ENCODE measurements around the gene CSTB.
A peak's percentile ranks its signal among the peaks of the same experiment; 100 is the strongest.

The CSTB gene

GRCh38 chr21:43797925-43798715 lies 22.0 kb upstream of the CSTB start:
- Histone ChIP-seq H3K4me3 (ENCODE audit: low read depth, low read length) (no peak overlapping the region), H3K36me3 (ENCODE audit: control insufficient read depth, insufficient read depth, low read length) (peaks cover 94% of the 10 kb centered on the region), H3K4me1 (ENCODE audit: control insufficient read depth, insufficient read depth, low read length) (no peaks in the 10 kb centered on the region), H3K9ac (ENCODE audit: low read depth, low read length) (no peak overlapping the region), H3K9me3 (ENCODE audit: control insufficient read depth, insufficient read depth, low read length) (no peaks in the 10 kb centered on the region), H3K27me3 (ENCODE audit: control insufficient read depth, insufficient read depth, low read length) (no peaks in the 10 kb centered on the region)

GRCh38 chr21:43797415-43797814 lies 21.3 kb upstream of the CSTB start:
- Histone ChIP-seq H3K27me3 (ENCODE audit: control insufficient read depth, insufficient read depth, low read length) (no peaks in the 10 kb centered on the region), H3K9ac (ENCODE audit: low read depth, low read length) (no peak overlapping the region), H3K9me3 (ENCODE audit: control insufficient read depth, insufficient read depth, low read length) (no peaks in the 10 kb centered on the region), H3K36me3 (ENCODE audit: control insufficient read depth, insufficient read depth, low read length) (peaks cover 94% of the 10 kb centered on the region), H3K4me1 (ENCODE audit: control insufficient read depth, insufficient read depth, low read length) (no peaks in the 10 kb centered on the region), H3K4me3 (ENCODE audit: low read depth, low read length) (no peak overlapping the region)

GRCh38 chr21:43794857-43795256 lies 18.7 kb upstream of the CSTB start:
- H3K27me3 ChIP-seq (ENCODE audit: control insufficient read depth, insufficient read depth, low read length), result no peaks in the 10 kb centered on the region
- no peak overlapping the region for H3K9ac ChIP-seq (ENCODE audit: low read depth, low read length)
- peaks cover 3% of the 10 kb centered on the region for H3K4me1 ChIP-seq (ENCODE audit: control insufficient read depth, insufficient read depth, low read length)
- no peaks in the 10 kb centered on the region for H3K9me3 ChIP-seq (ENCODE audit: control insufficient read depth, insufficient read depth, low read length)
- H3K4me3 ChIP-seq (ENCODE audit: low read depth, low read length), result no peak overlapping the region
- peaks cover 79% of the 10 kb centered on the region for H3K36me3 ChIP-seq (ENCODE audit: control insufficient read depth, insufficient read depth, low read length)

- H3K36me3 ChIP-seq (ENCODE audit: control insufficient read depth, insufficient read depth, low read length), result peaks cover 74% of the 10 kb centered on the region
- no peaks in the 10 kb centered on the region for H3K9me3 ChIP-seq (ENCODE audit: control insufficient read depth, insufficient read depth, low read length)
- no peak overlapping the region for H3K4me3 ChIP-seq (ENCODE audit: low read depth, low read length)
- peaks cover 3% of the 10 kb centered on the region for H3K4me1 ChIP-seq (ENCODE audit: control insufficient read depth, insufficient read depth, low read length)
- H3K27me3 ChIP-seq (ENCODE audit: control insufficient read depth, insufficient read depth, low read length), result no peaks in the 10 kb centered on the region
- H3K9ac ChIP-seq (ENCODE audit: low read depth, low read length), result no peak overlapping the region
Measured at GRCh38 chr21:43794311-43794710, 18.2 kb upstream of the CSTB start.

DNA sequence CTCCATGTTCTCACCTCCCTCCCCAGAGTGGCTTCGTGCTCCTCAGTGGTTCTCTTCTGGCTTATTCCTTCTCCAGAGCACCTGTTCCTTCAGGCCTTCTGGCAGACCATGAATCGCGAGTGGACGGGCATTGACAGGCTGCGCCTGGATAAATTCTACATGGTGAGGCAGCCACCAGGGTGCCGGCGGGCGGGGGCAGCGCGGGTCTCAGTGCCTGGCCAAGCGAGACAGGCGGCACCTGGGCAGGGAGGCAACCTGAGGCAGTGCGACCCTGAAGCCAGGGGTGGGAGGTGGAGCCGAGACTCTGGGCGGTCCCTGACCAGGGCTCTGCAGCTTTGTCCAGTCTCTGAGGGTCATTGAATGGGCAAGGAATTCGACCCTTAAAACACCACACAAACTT lies 17.1 kb upstream of the CSTB start:
- Histone ChIP-seq H3K4me3 (ENCODE audit: low read depth, low read length) (no peak overlapping the region), H3K36me3 (ENCODE audit: control insufficient read depth, insufficient read depth, low read length) (peaks cover 63% of the 10 kb centered on the region), H3K27me3 (ENCODE audit: control insufficient read depth, insufficient read depth, low read length) (no peaks in the 10 kb centered on the region), H3K4me1 (ENCODE audit: control insufficient read depth, insufficient read depth, low read length) (peaks cover 3% of the 10 kb centered on the region), H3K9ac (ENCODE audit: low read depth, low read length) (no peak overlapping the region), H3K9me3 (ENCODE audit: control insufficient read depth, insufficient read depth, low read length) (no peaks in the 10 kb centered on the region)

- H3K36me3 ChIP-seq (ENCODE audit: control insufficient read depth, insufficient read depth, low read length), result peaks cover 55% of the 10 kb centered on the region
- H3K9ac ChIP-seq (ENCODE audit: low read depth, low read length), result no peak overlapping the region
- H3K27me3 ChIP-seq (ENCODE audit: control insufficient read depth, insufficient read depth, low read length), result no peaks in the 10 kb centered on the region
- peaks cover 3% of the 10 kb centered on the region for H3K4me1 ChIP-seq (ENCODE audit: control insufficient read depth, insufficient read depth, low read length)
- H3K9me3 ChIP-seq (ENCODE audit: control insufficient read depth, insufficient read depth, low read length), result no peaks in the 10 kb centered on the region
- H3K4me3 ChIP-seq (ENCODE audit: low read depth, low read length), result no peak overlapping the region
Measured at GRCh38 chr21:43792406-43792805, 16.3 kb upstream of the CSTB start.

DNA sequence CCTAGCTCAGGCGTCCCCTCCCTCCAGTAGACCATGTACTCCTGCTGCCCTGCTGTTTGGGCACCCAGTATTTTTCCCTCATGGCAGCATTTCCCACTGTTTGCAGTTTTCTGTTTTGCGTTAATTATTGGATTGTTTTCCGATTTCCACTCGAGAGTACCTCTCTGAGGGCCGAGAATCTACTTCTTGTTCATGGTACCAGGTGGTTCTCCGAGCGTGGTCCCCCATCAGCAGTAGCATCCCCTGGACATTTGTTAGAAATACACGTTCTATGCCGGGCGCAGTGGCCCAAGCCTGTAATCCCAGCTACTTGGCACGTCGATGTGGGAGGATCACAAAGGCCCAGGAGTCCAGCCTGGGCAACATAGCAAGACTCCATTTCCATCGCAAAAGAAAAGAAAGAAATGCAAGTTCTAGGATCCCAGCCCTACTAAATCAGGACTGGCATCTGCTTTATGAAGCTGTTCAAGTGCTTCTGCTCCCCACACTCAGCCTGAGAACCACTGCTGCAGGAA lies 14.0 kb upstream of the CSTB start:
- H3K27me3 ChIP-seq (ENCODE audit: control insufficient read depth, insufficient read depth, low read length), result no peaks in the 10 kb centered on the region
- peaks cover 36% of the 10 kb centered on the region for H3K36me3 ChIP-seq (ENCODE audit: control insufficient read depth, insufficient read depth, low read length)

DNA sequence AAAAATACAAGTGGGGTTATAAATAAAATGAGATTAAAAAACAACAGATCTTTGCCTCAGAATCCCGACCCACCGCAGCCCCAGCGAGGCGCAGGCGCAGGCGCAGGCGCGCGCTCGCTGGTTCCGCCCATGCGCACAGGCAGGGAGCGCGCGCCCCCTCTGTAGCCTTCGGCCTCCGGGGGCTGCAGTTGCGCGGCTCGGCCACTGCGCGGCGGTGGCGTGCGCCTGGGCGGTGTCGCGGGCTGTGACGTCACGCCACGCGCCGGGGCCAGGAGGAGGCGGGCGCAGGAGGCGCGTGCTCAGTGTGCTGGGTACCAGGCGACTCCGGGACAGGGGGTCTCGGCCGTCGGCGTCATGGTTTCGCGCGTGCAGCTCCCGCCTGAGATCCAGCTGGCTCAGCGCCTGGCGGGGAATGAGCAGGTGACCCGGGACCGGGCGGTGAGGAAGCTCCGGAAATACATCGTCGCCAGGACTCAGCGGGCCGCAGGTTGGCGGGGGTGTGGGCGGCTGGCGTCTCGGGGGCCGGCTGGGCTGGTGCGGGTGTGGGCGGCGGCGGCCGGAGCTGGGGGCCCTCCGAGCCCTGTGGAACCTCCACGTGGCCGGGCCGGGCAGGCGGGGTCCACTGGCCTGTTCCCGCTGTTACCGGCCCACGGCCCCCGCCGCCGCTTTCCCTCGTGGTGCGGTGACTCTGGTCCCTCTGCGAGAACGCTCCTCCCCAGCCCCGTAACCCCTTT lies 13.3 kb upstream of the CSTB start, which contains the start of gene RRP1:
Gene RRP1, plus strand, starts transcription at position 302 of the 734 bp plus-strand sequence. Its CDS starts 53 bp downstream, at position 355.
- H3K27me3 ChIP-seq (ENCODE audit: control insufficient read depth, insufficient read depth, low read length), result no peaks in the 10 kb centered on the region
- H3K4me1 ChIP-seq (ENCODE audit: control insufficient read depth, insufficient read depth, low read length), result peaks cover 3% of the 10 kb centered on the region
- H3K4me3 ChIP-seq (ENCODE audit: low read depth, low read length), result peak within 1 kb of the TSS; percentile 95
- H3K36me3 ChIP-seq (ENCODE audit: control insufficient read depth, insufficient read depth, low read length), result peaks cover 30% of the 10 kb centered on the region
- no peaks in the 10 kb centered on the region for H3K9me3 ChIP-seq (ENCODE audit: control insufficient read depth, insufficient read depth, low read length)
- peak within 1 kb of the TSS; percentile 87 for H3K9ac ChIP-seq (ENCODE audit: low read depth, low read length)

More for the DNA sequence above, 14.0 kb upstream of the CSTB start:
- Histone ChIP-seq H3K4me1 (ENCODE audit: control insufficient read depth, insufficient read depth, low read length) (peaks cover 3% of the 10 kb centered on the region), H3K9ac (ENCODE audit: low read depth, low read length) (peak overlapping the region; percentile 73), H3K4me3 (ENCODE audit: low read depth, low read length) (peak overlapping the region; percentile 95), H3K9me3 (ENCODE audit: control insufficient read depth, insufficient read depth, low read length) (no peaks in the 10 kb centered on the region)

GRCh38 chr21:43786807-43787440 lies 10.8 kb upstream of the CSTB start:
- Histone ChIP-seq H3K4me3 (ENCODE audit: low read depth, low read length) (no peak overlapping the region), H3K9ac (ENCODE audit: low read depth, low read length) (no peak overlapping the region), H3K27me3 (ENCODE audit: control insufficient read depth, insufficient read depth, low read length) (no peaks in the 10 kb centered on the region), H3K36me3 (ENCODE audit: control insufficient read depth, insufficient read depth, low read length) (peaks cover 5% of the 10 kb centered on the region), H3K4me1 (ENCODE audit: control insufficient read depth, insufficient read depth, low read length) (peaks cover 3% of the 10 kb centered on the region), H3K9me3 (ENCODE audit: control insufficient read depth, insufficient read depth, low read length) (no peaks in the 10 kb centered on the region)

DNA sequence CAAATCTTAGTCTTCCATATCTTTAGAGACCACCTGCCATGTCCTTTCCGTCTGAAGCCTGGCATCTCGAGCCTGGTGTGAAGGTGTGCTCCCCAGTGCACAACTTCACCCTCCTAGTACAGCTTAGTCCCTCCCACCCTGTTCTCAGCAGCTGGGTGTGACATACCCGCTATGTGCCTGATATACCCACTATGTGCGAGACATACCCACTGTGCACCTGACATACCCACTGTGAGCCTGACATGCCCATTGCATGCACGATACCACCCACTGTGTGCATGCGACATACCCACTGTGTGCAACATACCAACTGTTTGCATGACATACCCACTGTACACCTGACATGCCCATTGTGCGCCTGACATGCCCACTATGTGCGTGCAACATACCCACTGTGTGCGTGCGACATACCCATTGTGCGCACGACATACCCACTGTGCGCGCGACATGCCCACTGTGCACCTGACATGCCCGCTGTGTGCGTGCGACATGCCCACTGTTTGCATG lies 10.2 kb upstream of the CSTB start:
- Histone ChIP-seq H3K4me1 (ENCODE audit: control insufficient read depth, insufficient read depth, low read length) (peaks cover 3% of the 10 kb centered on the region), H3K4me3 (ENCODE audit: low read depth, low read length) (no peak overlapping the region), H3K9ac (ENCODE audit: low read depth, low read length) (no peak overlapping the region), H3K9me3 (ENCODE audit: control insufficient read depth, insufficient read depth, low read length) (no peaks in the 10 kb centered on the region), H3K27me3 (ENCODE audit: control insufficient read depth, insufficient read depth, low read length) (no peaks in the 10 kb centered on the region), H3K36me3 (ENCODE audit: control insufficient read depth, insufficient read depth, low read length) (peaks cover 1% of the 10 kb centered on the region)

DNA sequence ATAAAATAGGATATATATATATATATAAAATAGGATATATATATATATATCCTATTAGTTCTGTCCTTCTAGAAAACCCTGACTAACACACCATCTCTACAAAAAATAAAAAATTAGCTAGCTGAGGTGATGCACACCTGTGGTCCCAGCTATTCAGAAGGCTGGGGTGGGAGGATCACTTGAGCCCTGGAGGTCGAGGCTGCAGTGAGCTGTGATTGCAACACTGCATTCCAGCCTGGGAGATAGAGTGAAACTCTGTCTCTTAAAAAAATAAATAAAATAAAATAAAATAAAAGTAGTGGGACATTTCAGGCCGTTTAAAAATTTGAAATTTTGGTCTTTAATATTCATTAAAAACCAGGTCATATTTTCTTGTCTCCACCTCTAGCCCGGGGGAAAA lies 9.0 kb upstream of the CSTB start:
- Histone ChIP-seq H3K9ac (ENCODE audit: low read depth, low read length) (no peak overlapping the region), H3K4me1 (ENCODE audit: control insufficient read depth, insufficient read depth, low read length) (no peaks in the 10 kb centered on the region), H3K27me3 (ENCODE audit: control insufficient read depth, insufficient read depth, low read length) (no peaks in the 10 kb centered on the region), H3K9me3 (ENCODE audit: control insufficient read depth, insufficient read depth, low read length) (no peaks in the 10 kb centered on the region), H3K36me3 (ENCODE audit: control insufficient read depth, insufficient read depth, low read length) (no peaks in the 10 kb centered on the region), H3K4me3 (ENCODE audit: low read depth, low read length) (no peak overlapping the region)
